Loucy (cell line): ENCODE results near the gene TINAG.

Experiments
- EZH2phosphoT487 ChIP-seq: fragments of 200-600 bp; IDR thresholded peaks from 2 replicates; pipeline ENCODE4 v1.6.1; 2018; ENCODE audit warnings: antibody characterized with exemption, mild to moderate bottlenecking, moderate library complexity, borderline replicate concordance
- TF ChIP-seq, protein P1 (sequence below): fragments of 200-600 bp; sonication (generic); conservative IDR thresholded peaks from 2 replicates; pipeline ENCODE4 v1.5.1; 2014; ENCODE audit warnings: mild to moderate bottlenecking, antibody characterized with exemption, low read length

DNA sequence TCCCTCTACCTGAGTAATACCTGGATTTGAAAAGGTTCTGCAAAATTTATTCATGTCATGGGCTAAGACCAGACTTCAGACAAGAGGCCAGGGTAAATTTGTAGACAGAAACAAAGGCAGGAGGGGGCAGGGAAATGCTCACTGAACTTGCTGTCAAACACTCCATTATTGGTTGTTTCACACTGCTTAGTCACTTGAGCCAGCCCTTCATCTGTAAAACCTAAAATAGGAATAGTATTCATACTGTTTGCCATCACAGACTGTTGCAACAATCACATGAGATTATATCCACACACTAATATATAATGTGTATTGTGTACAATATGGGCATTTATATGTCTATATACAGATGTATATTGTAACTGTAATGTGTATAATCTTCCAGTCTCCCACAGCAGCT is 6.5 kb upstream of the TINAG start:
- TF ChIP-seq, protein P1, sequence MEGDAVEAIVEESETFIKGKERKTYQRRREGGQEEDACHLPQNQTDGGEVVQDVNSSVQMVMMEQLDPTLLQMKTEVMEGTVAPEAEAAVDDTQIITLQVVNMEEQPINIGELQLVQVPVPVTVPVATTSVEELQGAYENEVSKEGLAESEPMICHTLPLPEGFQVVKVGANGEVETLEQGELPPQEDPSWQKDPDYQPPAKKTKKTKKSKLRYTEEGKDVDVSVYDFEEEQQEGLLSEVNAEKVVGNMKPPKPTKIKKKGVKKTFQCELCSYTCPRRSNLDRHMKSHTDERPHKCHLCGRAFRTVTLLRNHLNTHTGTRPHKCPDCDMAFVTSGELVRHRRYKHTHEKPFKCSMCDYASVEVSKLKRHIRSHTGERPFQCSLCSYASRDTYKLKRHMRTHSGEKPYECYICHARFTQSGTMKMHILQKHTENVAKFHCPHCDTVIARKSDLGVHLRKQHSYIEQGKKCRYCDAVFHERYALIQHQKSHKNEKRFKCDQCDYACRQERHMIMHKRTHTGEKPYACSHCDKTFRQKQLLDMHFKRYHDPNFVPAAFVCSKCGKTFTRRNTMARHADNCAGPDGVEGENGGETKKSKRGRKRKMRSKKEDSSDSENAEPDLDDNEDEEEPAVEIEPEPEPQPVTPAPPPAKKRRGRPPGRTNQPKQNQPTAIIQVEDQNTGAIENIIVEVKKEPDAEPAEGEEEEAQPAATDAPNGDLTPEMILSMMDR, result no peak
- TF ChIP-seq EZH2phosphoT487, result no peak
